Fibroblast of lung (primary cell): Measurements from ENCODE around the gene PAM. TPM values are rescaled to one million over a fixed set of nuclear protein-coding genes. Genes with fewer than 3 reads are reported as not detected.

Source experiments
- DNase-seq, 2 donors: peaks; one replicate each; pipeline versions ENCODE4 v3.0.0 to v3.0.0-alpha.2; 2010; ENCODE audit warnings: low read depth in 2 of 2
- H2AFZ ChIP-seq: 2 replicates; pipeline ENCODE4 v1.5.1; 2012; ENCODE audit warnings: low read length, control low read depth, inconsistent platforms
- H3K27ac ChIP-seq: 2 replicates; pipeline ENCODE4 v1.5.1; 2011; ENCODE audit warnings: low read length, control low read depth; ENCODE audit not compliant: insufficient read depth
- H3K27me3 ChIP-seq: 2 replicates; pipeline ENCODE4 v1.5.1; 2011; ENCODE audit warnings: mild to moderate bottlenecking, low read length; ENCODE audit not compliant: control insufficient read depth, insufficient read depth
- H3K36me3 ChIP-seq: 2 replicates; pipeline ENCODE4 v1.5.1; 2011; ENCODE audit warnings: low read length; ENCODE audit not compliant: control insufficient read depth, insufficient read depth
- H3K4me1 ChIP-seq: 2 replicates; pipeline ENCODE4 v1.5.1; 2011; ENCODE audit warnings: low read length; ENCODE audit not compliant: control insufficient read depth, insufficient read depth; ENCODE audit errors: extremely low read depth
- H3K4me2 ChIP-seq: 2 replicates; pipeline ENCODE4 v1.5.1; 2011; ENCODE audit warnings: low read length, control low read depth; ENCODE audit not compliant: insufficient read depth; ENCODE audit errors: extremely low read depth
- H3K4me3 ChIP-seq, 4 experiments: fragments of 200-600 bp in 1 of 4; sonication (generic) in 1 of 4; replicated peaks in 1 of 4; 2 replicates each; pipeline ENCODE4 v1.5.1; 2011 to 2016; ENCODE audit warnings: low read length in 4 of 4, low read depth in 3 of 4, mild to moderate bottlenecking in 3 of 4, control low read depth in 2 of 4, inconsistent platforms in 1 of 4, mixed read lengths in 1 of 4; ENCODE audit not compliant: insufficient read depth in 1 of 4; ENCODE audit errors: control extremely low read depth in 1 of 4
- H3K79me2 ChIP-seq: 2 replicates; pipeline ENCODE4 v1.5.1; 2012; ENCODE audit warnings: mild to moderate bottlenecking, low read length, inconsistent platforms; ENCODE audit not compliant: control insufficient read depth, insufficient read depth
- H3K9ac ChIP-seq: 2 replicates; pipeline ENCODE4 v1.5.1; 2011; ENCODE audit warnings: mild to moderate bottlenecking, low read length, control low read depth; ENCODE audit not compliant: insufficient read depth
- H3K9me3 ChIP-seq: 2 replicates; pipeline ENCODE4 v1.5.1; 2012; ENCODE audit warnings: low read depth, low read length; ENCODE audit not compliant: control insufficient read depth, insufficient read depth
- H4K20me1 ChIP-seq: 2 replicates; pipeline ENCODE4 v1.5.1; 2011; ENCODE audit warnings: low read length; ENCODE audit not compliant: control insufficient read depth, insufficient read depth; ENCODE audit errors: extremely low read depth
- CTCF ChIP-seq, 2 donors: IDR thresholded peaks in 1 of 2; conservative IDR thresholded peaks in 1 of 2; 1 replicate in 1 of 2; 2 replicates in 1 of 2; pipeline ENCODE4 v1.5.1; 2011 to 2012; ENCODE audit warnings: low read length in 2 of 2, control low read depth in 1 of 2, inconsistent platforms in 1 of 2, low read depth in 1 of 2, mild to moderate bottlenecking in 1 of 2
- EZH2 ChIP-seq: IDR thresholded peaks from 2 replicates; pipeline ENCODE4 v1.5.1; 2012; ENCODE audit warnings: low read length, control low read depth, mild to moderate bottlenecking; ENCODE audit errors: missing control alignments
- polyA plus RNA-seq, 2 donors: library from polyadenylated mRNA; depleted of rRNA in 1 of 2; stranded (reverse) in 1 of 2; unstranded in 1 of 2; fragments of >200 nt; gene quantifications; 2 replicates each; pipeline ENCODE4 v1.2.1, GENCODE V29; 2011 to 2012; ENCODE audit warnings: missing spikeins in 1 of 2
- total RNA-seq: library from RNA; depleted of rRNA; stranded (reverse); fragments of >200 nt; gene quantifications from 2 replicates; pipeline ENCODE4 v1.2.1, GENCODE V29; 2014

PAM gene
- total and polyA plus RNA-seq, 2 donors (not counting 1 experiment from before 2014, with no cell fraction given): 404 to 405 TPM

- TF ChIP-seq CTCF (conservative IDR thresholded peaks at IDR 0.05 in 1 of 2, IDR thresholded peaks at IDR 0.05 in 1 of 2; ENCODE audit: low read depth in 1 of 2, low read length in 2 of 2) (no peak), EZH2 (no peak)
- Histone ChIP-seq H3K27ac (no peak overlapping the region), H3K4me1 (no peaks in the 10 kb centered on the region)
These were observed 89.9 kb downstream of the PAM start for GRCh38 chr5:102845041-102845440.

GRCh38 chr5:102850503-102850902 lies 95.4 kb downstream of the PAM start:
- Histone ChIP-seq H3K27me3 (no peaks in the 10 kb centered on the region), H3K27ac (no peak overlapping the region), H4K20me1 (no peaks in the 10 kb centered on the region), H3K4me3 (no peak overlapping the region), H2AFZ (no peak overlapping the region), H3K4me1 (no peaks in the 10 kb centered on the region), H3K36me3 (no peaks in the 10 kb centered on the region), H3K9ac (no peak overlapping the region), H3K4me2 (no peak overlapping the region), H3K9me3 (no peaks in the 10 kb centered on the region), H3K79me2 (no peaks in the 10 kb centered on the region)
- TF ChIP-seq EZH2 (no peak), CTCF (conservative IDR thresholded peaks at IDR 0.05 in 1 of 2, IDR thresholded peaks at IDR 0.05 in 1 of 2; ENCODE audit: low read depth in 1 of 2, low read length in 2 of 2) (no peak)
- no peak for DNase-seq

More at GRCh38 chr5:102845041-102845440, 89.9 kb downstream of the PAM start:
- DNase-seq: no peak
- Histone ChIP-seq H3K4me2 (no peak overlapping the region), H4K20me1 (no peaks in the 10 kb centered on the region), H3K4me3 (no peak overlapping the region), H3K9me3 (no peaks in the 10 kb centered on the region), H3K9ac (no peak overlapping the region), H3K27me3 (no peaks in the 10 kb centered on the region), H2AFZ (no peak overlapping the region), H3K79me2 (no peaks in the 10 kb centered on the region), H3K36me3 (no peaks in the 10 kb centered on the region)

- H3K4me2 ChIP-seq: no peak overlapping the region
- H2AFZ ChIP-seq: no peak overlapping the region
- no peak overlapping the region for H3K27ac ChIP-seq
- peaks cover 8% of the 10 kb centered on the region for H3K4me1 ChIP-seq
- TF ChIP-seq CTCF (conservative IDR thresholded peaks at IDR 0.05 in 1 of 2, IDR thresholded peaks at IDR 0.05 in 1 of 2; ENCODE audit: low read depth in 1 of 2, low read length in 2 of 2) (no peak), EZH2 (no peak)
- DNase-seq: peak; percentile 27 to 29
- H4K20me1 ChIP-seq: no peaks in the 10 kb centered on the region
- H3K9me3 ChIP-seq: no peaks in the 10 kb centered on the region
- H3K9ac ChIP-seq: no peak overlapping the region
- no peak overlapping the region for H3K4me3 ChIP-seq
- H3K79me2 ChIP-seq: no peaks in the 10 kb centered on the region
- H3K27me3 ChIP-seq: no peaks in the 10 kb centered on the region
- no peaks in the 10 kb centered on the region for H3K36me3 ChIP-seq
These were observed 98.6 kb downstream of the PAM start for GRCh38 chr5:102853680-102854079.
